Nephron (organoid): Measurements from ENCODE around the gene RYR3.

ENCODE experiments used
- H3K27ac Mint-ChIP-seq, 3 experiments: 2 replicates each; pipeline ENCODE4 v1.8.0; 2020; ENCODE audit warnings: mixed read lengths in 3 of 3, mild to moderate bottlenecking in 2 of 3, moderate library complexity in 1 of 3
- H3K27me3 Mint-ChIP-seq: 2 replicates; pipeline ENCODE4 v1.8.0; 2021; ENCODE audit warnings: low read depth, mild to moderate bottlenecking, moderate library complexity, mixed read lengths
- H3K36me3 Mint-ChIP-seq: 2 replicates; pipeline ENCODE4 v1.8.0; 2020; ENCODE audit warnings: low read depth, mixed read lengths
- H3K4me1 Mint-ChIP-seq: 2 replicates; pipeline ENCODE4 v1.8.0; 2020; ENCODE audit warnings: mixed read lengths
- H3K4me3 Mint-ChIP-seq, 3 experiments: 2 replicates each; pipeline ENCODE4 v1.8.0; 2020; ENCODE audit warnings: mild to moderate bottlenecking in 3 of 3, mixed read lengths in 3 of 3, moderate library complexity in 2 of 3
- H3K9me3 Mint-ChIP-seq: 2 replicates; pipeline ENCODE4 v1.8.0; 2020; ENCODE audit warnings: mixed read lengths
- CTCF ChIP-seq, 3 experiments: fragments of 200-600 bp; sonication (generic); IDR thresholded peaks; one replicate each; pipeline ENCODE4 v1.5.0; 2021; ENCODE audit warnings: antibody characterized with exemption in 3 of 3; ENCODE audit not compliant: unreplicated experiment in 3 of 3

The RYR3 gene

GRCh38 chr15:33780011-33780768 is 469.4 kb downstream of the RYR3 start:
- Mint-ChIP-seq H3K4me3 (no peak overlapping the region), H3K4me1 (peaks cover 13% of the 10 kb centered on the region), H3K36me3 (no peaks in the 10 kb centered on the region), H3K27me3 (no peaks in the 10 kb centered on the region), H3K27ac (no peak overlapping the region), H3K9me3 (peaks cover 2% of the 10 kb centered on the region)
- no peak for TF ChIP-seq CTCF (IDR thresholded peaks at IDR 0.05; ENCODE audit: unreplicated experiment in 3 of 3)

GRCh38 chr15:33782966-33783365 is 472.2 kb downstream of the RYR3 start:
- H3K27me3 Mint-ChIP-seq: peaks cover 4% of the 10 kb centered on the region
- H3K36me3 Mint-ChIP-seq: no peaks in the 10 kb centered on the region
- H3K27ac Mint-ChIP-seq: no peak overlapping the region
- no peak overlapping the region for H3K4me3 Mint-ChIP-seq
- H3K9me3 Mint-ChIP-seq: peaks cover 2% of the 10 kb centered on the region
- peaks cover 12% of the 10 kb centered on the region for H3K4me1 Mint-ChIP-seq
- TF ChIP-seq CTCF (IDR thresholded peaks at IDR 0.05; ENCODE audit: unreplicated experiment in 3 of 3): no peak

- Mint-ChIP-seq H3K36me3 (no peaks in the 10 kb centered on the region), H3K9me3 (no peaks in the 10 kb centered on the region), H3K4me3 (no peak overlapping the region), H3K27me3 (peaks cover 4% of the 10 kb centered on the region), H3K27ac (no peak overlapping the region), H3K4me1 (peaks cover 7% of the 10 kb centered on the region)
- TF ChIP-seq CTCF (IDR thresholded peaks at IDR 0.05; ENCODE audit: unreplicated experiment in 3 of 3): no peak
Observed at GRCh38 chr15:33785366-33785765, 474.6 kb downstream of the RYR3 start.

- TF ChIP-seq CTCF (IDR thresholded peaks at IDR 0.05; ENCODE audit: unreplicated experiment in 3 of 3): no peak
- Mint-ChIP-seq H3K27ac (peak overlapping the region in 2 of 3 experiments; percentile 2 to 41), H3K9me3 (no peaks in the 10 kb centered on the region), H3K4me3 (peak overlapping the region in 1 of 3 experiments; percentile 2), H3K36me3 (no peaks in the 10 kb centered on the region), H3K27me3 (peaks cover 4% of the 10 kb centered on the region), H3K4me1 (peaks cover 7% of the 10 kb centered on the region)
Observed at GRCh38 chr15:33788906-33789540, 478.3 kb downstream of the RYR3 start.

- no peak overlapping the region for H3K27ac Mint-ChIP-seq
- TF ChIP-seq CTCF (IDR thresholded peaks at IDR 0.05; ENCODE audit: unreplicated experiment in 3 of 3): no peak
- H3K9me3 Mint-ChIP-seq: no peaks in the 10 kb centered on the region
- peaks cover 3% of the 10 kb centered on the region for H3K4me1 Mint-ChIP-seq
- no peak overlapping the region for H3K4me3 Mint-ChIP-seq
- no peaks in the 10 kb centered on the region for H3K27me3 Mint-ChIP-seq
- no peaks in the 10 kb centered on the region for H3K36me3 Mint-ChIP-seq
Observed at GRCh38 chr15:33794453-33794852, 483.7 kb downstream of the RYR3 start.
